ENCODE data around the gene PROCA1. TPM values are rescaled to one million over a fixed set of nuclear protein-coding genes. Genes with fewer than 3 reads are reported as not detected.

PROCA1 gene
- total RNA-seq, 1 donor from 2014 or later: 3.4 TPM

DNA sequence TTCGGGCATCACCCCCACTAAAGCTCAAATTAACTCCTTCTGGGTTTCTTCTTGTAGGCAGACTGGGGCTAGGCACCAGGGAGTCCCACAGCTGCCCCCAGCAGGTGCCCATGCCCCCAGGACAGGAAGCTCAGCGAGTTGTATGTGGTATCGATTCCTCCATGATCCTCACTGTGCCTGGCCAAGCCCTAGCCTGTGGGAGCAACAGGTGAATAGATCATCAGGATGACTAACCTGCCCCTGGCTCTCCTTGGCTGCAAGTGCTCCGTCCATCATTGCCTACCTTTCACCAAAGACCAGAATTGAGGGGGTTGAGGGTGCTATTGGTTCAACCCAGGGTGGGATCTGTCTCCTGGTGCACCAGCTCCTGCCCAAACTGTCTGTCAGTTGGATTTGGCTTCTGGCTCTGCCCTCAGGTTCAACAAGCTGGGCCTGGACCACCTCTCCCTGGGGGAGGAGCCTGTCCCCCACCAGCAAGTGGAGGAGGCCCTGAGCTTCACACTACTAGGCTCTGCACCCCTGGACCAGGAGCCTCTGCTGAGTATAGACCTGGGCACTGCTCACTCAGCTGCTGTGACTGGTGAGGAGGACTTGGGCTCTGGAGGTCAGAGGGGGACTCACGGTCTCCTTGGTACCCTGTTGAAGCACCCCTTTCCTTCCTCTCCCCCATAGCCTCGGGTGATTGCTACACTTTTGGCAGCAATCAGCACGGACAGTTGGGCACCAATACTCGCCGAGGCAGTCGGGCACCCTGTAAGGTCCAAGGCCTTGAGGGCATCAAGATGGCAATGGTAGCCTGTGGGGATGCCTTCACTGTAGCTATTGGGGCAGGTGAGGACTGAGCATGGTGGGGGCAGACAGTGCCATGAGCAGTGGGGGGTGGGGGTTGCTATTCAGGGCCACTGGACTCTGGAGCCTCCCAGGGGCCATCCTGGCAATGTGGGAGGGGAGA is 29.0 kb upstream of the PROCA1 start:
- no peak overlapping the region for H3K27ac ChIP-seq (ENCODE audit: low read depth, low read length)
- peaks cover 11% of the 10 kb centered on the region for H3K9me3 Mint-ChIP-seq (ENCODE audit: unreplicated experiment)
- no peak overlapping the region for H3K4me3 Mint-ChIP-seq (ENCODE audit: unreplicated experiment)
- peaks cover 24% of the 10 kb centered on the region for H3K36me3 Mint-ChIP-seq (ENCODE audit: low read depth, unreplicated experiment)
- no peak overlapping the region for H3K4me2 ChIP-seq (ENCODE audit: low read length)
- no peaks in the 10 kb centered on the region for H3K36me3 ChIP-seq (ENCODE audit: insufficient read depth, low read length)
- no peak overlapping the region for H3K4me3 ChIP-seq (ENCODE audit: insufficient read depth, low read depth, low read length)
- H3K9ac ChIP-seq (ENCODE audit: low read length): no peak overlapping the region
- DNase-seq (ENCODE audit: low read depth) (no peak), FAIRE-seq (no peak)
- H3K4me1 Mint-ChIP-seq (ENCODE audit: low read depth, unreplicated experiment): peaks cover 6% of the 10 kb centered on the region
- H3K27me3 Mint-ChIP-seq (ENCODE audit: low read depth, unreplicated experiment): no peaks in the 10 kb centered on the region
- H3K27ac Mint-ChIP-seq (ENCODE audit: unreplicated experiment): no peak overlapping the region
- peaks cover 11% of the 10 kb centered on the region for H4K20me1 ChIP-seq (ENCODE audit: insufficient read depth, low read length)
- no peak overlapping the region for H2AFZ ChIP-seq (ENCODE audit: low read depth, low read length)
- TF ChIP-seq, protein P1, sequence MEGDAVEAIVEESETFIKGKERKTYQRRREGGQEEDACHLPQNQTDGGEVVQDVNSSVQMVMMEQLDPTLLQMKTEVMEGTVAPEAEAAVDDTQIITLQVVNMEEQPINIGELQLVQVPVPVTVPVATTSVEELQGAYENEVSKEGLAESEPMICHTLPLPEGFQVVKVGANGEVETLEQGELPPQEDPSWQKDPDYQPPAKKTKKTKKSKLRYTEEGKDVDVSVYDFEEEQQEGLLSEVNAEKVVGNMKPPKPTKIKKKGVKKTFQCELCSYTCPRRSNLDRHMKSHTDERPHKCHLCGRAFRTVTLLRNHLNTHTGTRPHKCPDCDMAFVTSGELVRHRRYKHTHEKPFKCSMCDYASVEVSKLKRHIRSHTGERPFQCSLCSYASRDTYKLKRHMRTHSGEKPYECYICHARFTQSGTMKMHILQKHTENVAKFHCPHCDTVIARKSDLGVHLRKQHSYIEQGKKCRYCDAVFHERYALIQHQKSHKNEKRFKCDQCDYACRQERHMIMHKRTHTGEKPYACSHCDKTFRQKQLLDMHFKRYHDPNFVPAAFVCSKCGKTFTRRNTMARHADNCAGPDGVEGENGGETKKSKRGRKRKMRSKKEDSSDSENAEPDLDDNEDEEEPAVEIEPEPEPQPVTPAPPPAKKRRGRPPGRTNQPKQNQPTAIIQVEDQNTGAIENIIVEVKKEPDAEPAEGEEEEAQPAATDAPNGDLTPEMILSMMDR (IDR thresholded peaks at IDR 0.05; ENCODE audit: insufficient read depth, low read depth, low read length): no peak
- no peaks in the 10 kb centered on the region for H3K27me3 ChIP-seq (ENCODE audit: insufficient read depth, low read length)
- H3K9me3 ChIP-seq (ENCODE audit: insufficient read depth, low read depth, low read length): peaks cover 3% of the 10 kb centered on the region
- H3K4me1 ChIP-seq (ENCODE audit: insufficient read depth, low read length): peaks cover 15% of the 10 kb centered on the region
- peaks cover 15% of the 10 kb centered on the region for H3K79me2 ChIP-seq (ENCODE audit: insufficient read depth, low read length)

DNA sequence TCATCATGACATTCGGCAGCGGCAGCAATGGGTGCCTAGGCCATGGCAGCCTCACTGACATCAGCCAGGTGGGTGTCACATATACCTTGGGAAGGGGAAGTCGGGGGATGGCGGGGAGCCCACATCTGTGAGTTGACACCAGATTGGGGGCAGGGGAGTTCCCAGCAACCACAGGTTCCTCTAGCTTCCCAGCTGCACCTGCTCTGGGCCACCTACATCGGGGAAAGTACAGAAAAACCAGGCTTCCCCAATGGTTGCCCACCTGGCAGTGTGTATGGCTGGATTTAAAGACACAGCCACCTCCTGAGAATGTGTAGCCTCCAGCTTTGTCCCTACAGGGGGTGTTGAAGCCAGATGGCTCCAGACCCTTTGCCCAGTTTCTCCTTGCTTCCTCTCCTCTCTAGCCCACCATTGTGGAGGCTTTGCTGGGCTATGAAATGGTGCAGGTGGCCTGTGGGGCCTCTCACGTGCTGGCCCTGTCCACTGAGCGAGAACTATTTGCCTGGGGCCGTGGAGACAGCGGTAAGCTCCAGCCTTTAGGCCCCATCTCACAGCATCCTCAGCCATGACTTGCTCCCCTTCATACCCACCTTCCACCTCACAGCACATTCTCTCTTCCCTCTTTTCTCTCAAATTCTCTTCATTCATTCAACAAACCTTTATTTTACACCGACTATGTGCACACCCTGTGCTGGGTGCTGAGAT is 27.1 kb upstream of the PROCA1 start:
- no peak overlapping the region for H3K27ac ChIP-seq (ENCODE audit: low read depth, low read length)
- FAIRE-seq (no peak), DNase-seq (ENCODE audit: low read depth) (no peak)
- peaks cover 6% of the 10 kb centered on the region for H3K4me1 Mint-ChIP-seq (ENCODE audit: low read depth, unreplicated experiment)
- H3K36me3 ChIP-seq (ENCODE audit: insufficient read depth, low read length): no peaks in the 10 kb centered on the region
- H3K9me3 Mint-ChIP-seq (ENCODE audit: unreplicated experiment): peaks cover 11% of the 10 kb centered on the region
- no peaks in the 10 kb centered on the region for H3K79me2 ChIP-seq (ENCODE audit: insufficient read depth, low read length)
- H2AFZ ChIP-seq (ENCODE audit: low read depth, low read length): no peak overlapping the region
- TF ChIP-seq, protein P1 (IDR thresholded peaks at IDR 0.05; ENCODE audit: insufficient read depth, low read depth, low read length): no peak
- TF ChIP-seq EZH2 (IDR thresholded peaks at IDR 0.05; ENCODE audit: insufficient read depth, low read length): no peak
- H3K4me3 Mint-ChIP-seq (ENCODE audit: unreplicated experiment): no peak overlapping the region
- H3K36me3 Mint-ChIP-seq (ENCODE audit: low read depth, unreplicated experiment): peaks cover 25% of the 10 kb centered on the region
- peaks cover 12% of the 10 kb centered on the region for H3K4me1 ChIP-seq (ENCODE audit: insufficient read depth, low read length)
- H3K27me3 ChIP-seq (ENCODE audit: insufficient read depth, low read length): no peaks in the 10 kb centered on the region
- H3K4me3 ChIP-seq (ENCODE audit: insufficient read depth, low read depth, low read length): no peak overlapping the region
- no peak overlapping the region for H3K4me2 ChIP-seq (ENCODE audit: low read length)
- no peak overlapping the region for H3K27ac Mint-ChIP-seq (ENCODE audit: unreplicated experiment)
- H3K27me3 Mint-ChIP-seq (ENCODE audit: low read depth, unreplicated experiment): no peaks in the 10 kb centered on the region
- H4K20me1 ChIP-seq (ENCODE audit: insufficient read depth, low read length): no peaks in the 10 kb centered on the region
- H3K9ac ChIP-seq (ENCODE audit: low read length): no peak overlapping the region
- peaks cover 3% of the 10 kb centered on the region for H3K9me3 ChIP-seq (ENCODE audit: insufficient read depth, low read depth, low read length)
